Left ventricle myocardium inferior (tissue), 1 donor: ENCODE measurements around the gene HOMER1. TPM values are rescaled to one million over a fixed set of nuclear protein-coding genes. Genes with fewer than 3 reads are reported as not detected.

Experiments used
- DNase-seq: peaks from one replicate; pipeline ENCODE4 v3.0.0-alpha.2; 2020
- H3K27ac ChIP-seq: fragments of 200-600 bp; replicated peaks from 2 replicates; pipeline ENCODE4 v1.8.0; 2021
- H3K27me3 ChIP-seq: fragments of 200-600 bp; 2 replicates; pipeline ENCODE4 v1.8.0; 2021; ENCODE audit warnings: low read depth
- H3K36me3 ChIP-seq: fragments of 200-600 bp; 2 replicates; pipeline ENCODE4 v1.8.0; 2021
- H3K4me1 ChIP-seq: fragments of 200-600 bp; 2 replicates; pipeline ENCODE4 v1.8.0; 2021
- H3K4me3 ChIP-seq: fragments of 200-600 bp; 2 replicates; pipeline ENCODE4 v1.8.0; 2021; ENCODE audit warnings: mild to moderate bottlenecking, moderate library complexity
- H3K9me3 ChIP-seq: fragments of 200-600 bp; replicated peaks from 2 replicates; pipeline ENCODE4 v1.8.0; 2021
- intact Hi-C: fragments of 100-400 bp; cut with micrococcal nuclease; formaldehyde crosslinking; loops from one replicate; pipeline ENCODE4 v1.11.0; 2022
- total RNA-seq: library from RNA; stranded (reverse); fragmentation: NEBNext Ultra II Directional; extraction: Animal tissue kit (Norgen Biotek cat#: 25700); gene quantifications from one replicate; pipeline ENCODE4 v1.2.1, GENCODE V29; 2021
- TF ChIP-seq, protein P1 (sequence below): fragments of 200-600 bp; IDR thresholded peaks from 2 replicates; pipeline ENCODE4 v1.8.0; 2021; ENCODE audit warnings: antibody characterized with exemption, mild to moderate bottlenecking, borderline replicate concordance
- donor health status: DM: no; HTN: yes; CAD: no; lungs with severe emphysema.

Gene HOMER1
- total RNA-seq, 1 donor from 2014 or later = 61.9 TPM

DNA sequence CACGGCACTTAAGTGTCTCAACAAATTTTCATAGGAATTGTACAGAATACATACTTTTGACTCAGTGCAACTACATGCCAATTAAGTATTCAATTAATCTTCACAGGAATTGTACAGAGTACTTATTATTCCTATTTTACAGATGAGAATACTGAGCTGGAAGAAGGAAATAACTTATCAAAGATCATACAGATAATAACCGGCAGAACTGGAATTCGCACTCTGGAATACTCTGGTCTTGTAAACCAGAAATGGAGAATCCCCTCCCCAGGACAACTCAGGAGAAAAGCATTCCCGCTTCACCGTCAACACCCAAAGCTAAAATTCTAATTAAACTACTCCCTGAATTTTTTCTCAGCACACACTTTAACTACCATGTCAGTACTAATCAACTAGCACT, 112.7 kb downstream of the HOMER1 start:
- H3K4me3 ChIP-seq = no peak overlapping the region
- H3K9me3 ChIP-seq = no peaks in the 10 kb centered on the region
- H3K27ac ChIP-seq = no peak overlapping the region
- TF ChIP-seq, protein P1, sequence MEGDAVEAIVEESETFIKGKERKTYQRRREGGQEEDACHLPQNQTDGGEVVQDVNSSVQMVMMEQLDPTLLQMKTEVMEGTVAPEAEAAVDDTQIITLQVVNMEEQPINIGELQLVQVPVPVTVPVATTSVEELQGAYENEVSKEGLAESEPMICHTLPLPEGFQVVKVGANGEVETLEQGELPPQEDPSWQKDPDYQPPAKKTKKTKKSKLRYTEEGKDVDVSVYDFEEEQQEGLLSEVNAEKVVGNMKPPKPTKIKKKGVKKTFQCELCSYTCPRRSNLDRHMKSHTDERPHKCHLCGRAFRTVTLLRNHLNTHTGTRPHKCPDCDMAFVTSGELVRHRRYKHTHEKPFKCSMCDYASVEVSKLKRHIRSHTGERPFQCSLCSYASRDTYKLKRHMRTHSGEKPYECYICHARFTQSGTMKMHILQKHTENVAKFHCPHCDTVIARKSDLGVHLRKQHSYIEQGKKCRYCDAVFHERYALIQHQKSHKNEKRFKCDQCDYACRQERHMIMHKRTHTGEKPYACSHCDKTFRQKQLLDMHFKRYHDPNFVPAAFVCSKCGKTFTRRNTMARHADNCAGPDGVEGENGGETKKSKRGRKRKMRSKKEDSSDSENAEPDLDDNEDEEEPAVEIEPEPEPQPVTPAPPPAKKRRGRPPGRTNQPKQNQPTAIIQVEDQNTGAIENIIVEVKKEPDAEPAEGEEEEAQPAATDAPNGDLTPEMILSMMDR = no peak
- intact Hi-C loops = no loop called here
- H3K4me1 ChIP-seq = no peaks in the 10 kb centered on the region
- H3K36me3 ChIP-seq = peaks cover 7% of the 10 kb centered on the region
- no peak for DNase-seq
- no peaks in the 10 kb centered on the region for H3K27me3 ChIP-seq

DNA sequence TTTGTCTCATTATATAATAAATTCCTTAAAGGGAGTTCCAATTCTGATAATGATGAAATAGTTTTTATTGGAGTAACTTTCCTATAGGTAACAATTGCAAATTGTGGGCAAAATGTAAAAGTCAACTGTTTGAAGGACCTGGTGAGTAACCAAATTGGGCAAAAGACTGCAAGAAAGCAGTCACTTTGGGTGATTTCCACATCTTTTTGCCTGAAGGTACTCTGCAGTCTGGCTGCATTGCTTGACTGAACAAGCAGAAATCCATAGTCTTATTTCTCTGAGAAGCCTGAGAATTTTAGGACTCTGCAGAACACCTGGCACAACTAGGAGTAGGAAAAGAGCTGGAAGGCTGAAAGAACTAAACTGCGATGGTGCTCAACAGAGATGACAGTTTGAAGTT, 114.9 kb downstream of the HOMER1 start:
- intact Hi-C loops = no loop called here
- TF ChIP-seq, protein P1 = no peak
- no peaks in the 10 kb centered on the region for H3K9me3 ChIP-seq
- no peaks in the 10 kb centered on the region for H3K4me1 ChIP-seq
- no peak overlapping the region for H3K4me3 ChIP-seq
- no peaks in the 10 kb centered on the region for H3K27me3 ChIP-seq
- no peak overlapping the region for H3K27ac ChIP-seq
- no peak for DNase-seq
- peaks cover 20% of the 10 kb centered on the region for H3K36me3 ChIP-seq

DNA sequence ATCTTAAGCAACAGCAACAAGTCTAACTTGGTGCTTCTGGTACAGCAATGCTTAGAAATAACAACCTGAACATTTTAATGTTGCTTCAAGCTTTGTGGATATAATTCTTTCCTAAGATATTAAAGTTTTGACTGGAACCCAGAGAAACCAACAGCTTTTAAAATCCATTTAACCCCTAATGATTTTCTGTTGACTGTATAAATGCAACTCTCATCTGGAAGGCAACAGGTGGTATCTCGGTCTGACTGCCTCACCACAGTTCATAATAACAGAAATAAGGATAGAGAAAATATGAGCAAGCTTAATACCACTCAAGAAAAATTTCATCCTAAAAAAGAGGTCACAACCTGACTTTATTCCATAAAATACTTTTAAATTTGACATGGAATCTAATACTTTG, 116.9 kb downstream of the HOMER1 start:
- Histone ChIP-seq H3K27me3 (no peaks in the 10 kb centered on the region), H3K4me1 (peaks cover 6% of the 10 kb centered on the region), H3K36me3 (peaks cover 20% of the 10 kb centered on the region), H3K4me3 (no peak overlapping the region), H3K9me3 (no peaks in the 10 kb centered on the region), H3K27ac (no peak overlapping the region)
- intact Hi-C loops = no loop called here
- TF ChIP-seq, protein P1 = no peak
- no peak for DNase-seq

DNA sequence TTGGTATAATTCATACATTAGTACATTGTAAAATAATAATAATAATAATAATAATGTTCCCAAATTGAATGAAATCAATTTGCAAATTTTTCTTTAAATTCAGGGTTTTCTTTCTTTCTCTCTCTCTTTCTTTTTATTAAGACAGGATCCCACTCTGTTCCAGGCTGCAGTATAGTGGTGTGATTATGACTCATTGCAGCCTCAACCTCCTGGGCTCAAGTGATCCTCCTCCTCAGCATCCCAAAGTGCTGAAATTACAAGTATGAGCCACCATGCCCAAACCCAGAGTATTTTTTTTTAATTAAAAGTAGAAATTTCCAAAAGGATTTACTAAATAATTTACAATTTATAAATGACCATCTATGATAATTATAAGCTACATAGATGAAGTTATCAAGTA, 117.7 kb downstream of the HOMER1 start:
- Histone ChIP-seq H3K27me3 (no peaks in the 10 kb centered on the region), H3K4me3 (no peak overlapping the region), H3K9me3 (no peaks in the 10 kb centered on the region), H3K36me3 (peaks cover 20% of the 10 kb centered on the region), H3K27ac (no peak overlapping the region), H3K4me1 (peaks cover 6% of the 10 kb centered on the region)
- intact Hi-C loops = no loop called here
- DNase-seq = no peak
- TF ChIP-seq, protein P1 = no peak

DNA sequence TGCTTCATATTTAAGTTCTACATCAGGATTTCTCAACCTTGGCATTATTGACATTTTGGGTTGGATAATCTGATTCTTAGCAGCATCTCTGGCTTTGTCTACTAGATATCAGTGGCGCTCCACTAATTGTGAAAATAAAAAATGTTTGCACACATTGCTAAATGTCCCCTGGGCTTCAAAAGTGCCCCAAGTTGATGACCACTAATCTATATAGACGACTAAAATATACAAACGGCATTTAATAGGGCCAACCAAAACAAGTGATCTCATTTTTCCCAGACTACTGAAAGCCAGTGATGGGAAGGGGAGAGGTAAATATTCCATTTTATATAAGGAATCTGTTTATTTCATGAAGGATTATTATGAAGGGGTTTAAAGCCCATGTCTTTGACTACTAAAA, 118.6 kb downstream of the HOMER1 start:
- intact Hi-C loops = no loop called here
- no peak for DNase-seq
- Histone ChIP-seq H3K27ac (no peak overlapping the region), H3K4me3 (no peak overlapping the region), H3K9me3 (no peaks in the 10 kb centered on the region), H3K36me3 (peaks cover 20% of the 10 kb centered on the region), H3K4me1 (peaks cover 6% of the 10 kb centered on the region), H3K27me3 (no peaks in the 10 kb centered on the region)
- TF ChIP-seq, protein P1 = no peak

DNA sequence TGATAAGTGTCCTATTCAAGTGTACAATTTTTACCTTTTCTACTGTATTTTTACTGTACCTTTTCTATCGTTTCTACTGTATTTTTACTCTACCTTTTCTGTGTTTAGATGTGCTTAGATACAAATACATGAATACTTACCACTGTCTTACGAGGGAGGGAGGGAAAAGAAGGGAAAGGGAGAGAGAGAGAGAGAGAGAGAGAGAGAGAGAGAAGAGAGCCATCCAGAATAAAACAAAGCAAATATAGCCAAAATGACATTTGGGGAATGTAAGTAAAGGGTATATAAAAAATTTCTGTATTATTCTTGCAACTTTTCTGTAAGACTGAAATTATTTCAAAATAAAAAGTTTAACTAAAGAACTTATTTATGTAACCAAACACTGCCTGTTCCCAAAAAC, 121.2 kb downstream of the HOMER1 start:
- no peak overlapping the region for H3K4me3 ChIP-seq
- TF ChIP-seq, protein P1 = no peak
- intact Hi-C loops = no loop called here
- H3K4me1 ChIP-seq = peaks cover 6% of the 10 kb centered on the region
- H3K36me3 ChIP-seq = peaks cover 20% of the 10 kb centered on the region
- H3K27ac ChIP-seq = no peak overlapping the region
- no peaks in the 10 kb centered on the region for H3K27me3 ChIP-seq
- no peak for DNase-seq
- H3K9me3 ChIP-seq = no peaks in the 10 kb centered on the region
